Dedifferentiated amniotic fluid mesenchymal stem cell (primary cell): Measurements from ENCODE around the gene TCF4.
A peak's percentile ranks its signal among the peaks of the same experiment; 100 is the strongest.

ENCODE experiments used
- DNase-seq: peaks from one replicate; pipeline ENCODE4 v3.0.0-alpha.2; 2016; ENCODE audit errors: extremely low spot score

Gene TCF4

GRCh38 chr18:55296115-55296514 lies 291.9 kb downstream of the TCF4 start:
- DNase-seq = no peak

- DNase-seq = no peak
These were observed 297.1 kb downstream of the TCF4 start for GRCh38 chr18:55290898-55291297.

GRCh38 chr18:55289775-55290174 lies 298.2 kb downstream of the TCF4 start:
- no peak for DNase-seq

GRCh38 chr18:55289048-55289447 lies 298.9 kb downstream of the TCF4 start:
- no peak for DNase-seq

- DNase-seq = no peak
These were observed 299.8 kb downstream of the TCF4 start for GRCh38 chr18:55287935-55288868.

GRCh38 chr18:55287149-55287806 lies 300.7 kb downstream of the TCF4 start:
- no peak for DNase-seq

- no peak for DNase-seq
These were observed 301.7 kb downstream of the TCF4 start for GRCh38 chr18:55286257-55286825.

GRCh38 chr18:55284614-55285013 lies 303.4 kb downstream of the TCF4 start:
- no peak for DNase-seq

- DNase-seq = no peak
These were observed 304.7 kb downstream of the TCF4 start for GRCh38 chr18:55283309-55283708.

- DNase-seq = no peak
These were observed 307.5 kb downstream of the TCF4 start for GRCh38 chr18:55280503-55280902.

- DNase-seq = peak; percentile 75
These were observed 312.7 kb downstream of the TCF4 start for GRCh38 chr18:55275039-55275901.

- DNase-seq = peak; percentile 76
These were observed 315.3 kb downstream of the TCF4 start for GRCh38 chr18:55272510-55273243.

GRCh38 chr18:55269622-55270021 lies 318.4 kb downstream of the TCF4 start:
- no peak for DNase-seq

GRCh38 chr18:55268628-55269275 lies 319.2 kb downstream of the TCF4 start:
- DNase-seq = no peak

- no peak for DNase-seq
These were observed 319.8 kb downstream of the TCF4 start for GRCh38 chr18:55268151-55268601.

GRCh38 chr18:55266981-55267380 lies 321.0 kb downstream of the TCF4 start:
- DNase-seq = no peak

GRCh38 chr18:55265984-55266383 lies 322.0 kb downstream of the TCF4 start:
- DNase-seq = no peak

- DNase-seq = no peak
These were observed 322.8 kb downstream of the TCF4 start for GRCh38 chr18:55265130-55265675.

GRCh38 chr18:55264108-55264507 lies 323.9 kb downstream of the TCF4 start:
- no peak for DNase-seq

- DNase-seq = no peak
These were observed 325.9 kb downstream of the TCF4 start for GRCh38 chr18:55262021-55262560.
